Gastrocnemius medialis (tissue), 4 donors: ENCODE data around the gene PIWIL4.

Experiments
- POLR2A ChIP-seq, 2 donors: fragments of 450-650 bp; IDR thresholded peaks; one replicate each; pipeline ENCODE4 v1.6.1; 2017; ENCODE audit warnings: antibody characterized with exemption in 2 of 2, mild to moderate bottlenecking in 2 of 2, moderate library complexity in 2 of 2
- TF ChIP-seq, protein P1 (sequence below), 5 experiments: fragments of 450-650 bp in 3 of 5; fragments of 200-600 bp in 2 of 5; sonication (generic) in 2 of 5; IDR thresholded peaks in 4 of 5; conservative IDR thresholded peaks in 1 of 5; 1 replicate in 4 of 5; 2 replicates in 1 of 5; pipeline ENCODE4 v1.5.1; 2016 to 2019; ENCODE audit warnings: antibody characterized with exemption in 5 of 5, mild to moderate bottlenecking in 3 of 5, moderate library complexity in 3 of 5

DNA sequence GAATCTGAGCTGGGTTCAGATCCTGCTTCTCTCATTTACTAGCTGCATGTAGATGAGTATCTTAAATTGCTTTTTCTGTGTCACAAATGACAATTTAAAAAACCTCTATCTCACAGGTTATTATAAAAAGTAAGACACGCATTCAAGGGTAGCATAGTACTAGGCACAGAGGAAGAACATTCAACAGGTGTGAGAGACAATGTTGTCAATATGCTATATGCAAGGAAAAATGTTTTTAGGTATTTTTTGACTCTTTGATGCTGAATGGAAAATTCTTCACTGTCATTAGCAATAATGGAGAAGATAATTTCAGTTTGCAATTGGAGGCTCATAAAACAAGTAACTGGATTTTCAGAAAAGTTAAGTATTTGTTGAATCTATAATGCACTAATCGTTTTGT is 81.6 kb downstream of the PIWIL4 start:
- no peak for TF ChIP-seq POLR2A (IDR thresholded peaks at IDR 0.05)
- TF ChIP-seq, protein P1, sequence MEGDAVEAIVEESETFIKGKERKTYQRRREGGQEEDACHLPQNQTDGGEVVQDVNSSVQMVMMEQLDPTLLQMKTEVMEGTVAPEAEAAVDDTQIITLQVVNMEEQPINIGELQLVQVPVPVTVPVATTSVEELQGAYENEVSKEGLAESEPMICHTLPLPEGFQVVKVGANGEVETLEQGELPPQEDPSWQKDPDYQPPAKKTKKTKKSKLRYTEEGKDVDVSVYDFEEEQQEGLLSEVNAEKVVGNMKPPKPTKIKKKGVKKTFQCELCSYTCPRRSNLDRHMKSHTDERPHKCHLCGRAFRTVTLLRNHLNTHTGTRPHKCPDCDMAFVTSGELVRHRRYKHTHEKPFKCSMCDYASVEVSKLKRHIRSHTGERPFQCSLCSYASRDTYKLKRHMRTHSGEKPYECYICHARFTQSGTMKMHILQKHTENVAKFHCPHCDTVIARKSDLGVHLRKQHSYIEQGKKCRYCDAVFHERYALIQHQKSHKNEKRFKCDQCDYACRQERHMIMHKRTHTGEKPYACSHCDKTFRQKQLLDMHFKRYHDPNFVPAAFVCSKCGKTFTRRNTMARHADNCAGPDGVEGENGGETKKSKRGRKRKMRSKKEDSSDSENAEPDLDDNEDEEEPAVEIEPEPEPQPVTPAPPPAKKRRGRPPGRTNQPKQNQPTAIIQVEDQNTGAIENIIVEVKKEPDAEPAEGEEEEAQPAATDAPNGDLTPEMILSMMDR (IDR thresholded peaks at IDR 0.05 in 4 of 5, conservative IDR thresholded peaks at IDR 0.05 in 1 of 5) = no peak
